Prostate gland (tissue), 2 donors: ENCODE data around the gene COG5.

ENCODE experiments used
- CTCF ChIP-seq, 4 experiments: fragments of 200-600 bp in 2 of 4; fragments of 450-650 bp in 2 of 4; sonication (generic) in 2 of 4; IDR thresholded peaks; 1 replicate in 3 of 4; 2 replicates in 1 of 4; pipeline ENCODE4 v1.5.1; 2016 to 2019; ENCODE audit warnings: antibody characterized with exemption in 4 of 4, mild to moderate bottlenecking in 2 of 4, moderate library complexity in 2 of 4
- POLR2A ChIP-seq: fragments of 450-650 bp; IDR thresholded peaks from one replicate; pipeline ENCODE4 v1.6.1; 2016; ENCODE audit warnings: antibody characterized with exemption, mild to moderate bottlenecking
- POLR2AphosphoS5 ChIP-seq: sonication (generic); formaldehyde crosslinking; IDR thresholded peaks from one replicate; pipeline ENCODE4 v1.6.1; 2017; ENCODE audit warnings: antibody characterized with exemption

- TF ChIP-seq CTCF (IDR thresholded peaks at IDR 0.05) (peak in 2 of 4 experiments; percentile 12 to 17), POLR2A (no peak), POLR2AphosphoS5 (no peak)
Observed at GRCh38 chr7:107501593-107501992, 62.1 kb downstream of the COG5 start.
